Sigmoid colon (tissue), 4 donors: ENCODE measurements around the gene ZNF350.

ENCODE experiments used
- CTCF ChIP-seq, 4 experiments: fragments of 450-650 bp in 3 of 4; fragments of 200-600 bp in 1 of 4; IDR thresholded peaks; one replicate each; pipeline ENCODE4 v1.5.1; 2016 to 2019; ENCODE audit warnings: antibody characterized with exemption in 4 of 4, mild to moderate bottlenecking in 3 of 4, moderate library complexity in 2 of 4
- POLR2A ChIP-seq, 2 donors: fragments of 450-650 bp; IDR thresholded peaks; one replicate each; pipeline ENCODE4 v1.6.1; 2016; ENCODE audit warnings: antibody characterized with exemption in 2 of 2, mild to moderate bottlenecking in 2 of 2, moderate library complexity in 2 of 2
- POLR2AphosphoS5 ChIP-seq, 4 donors: sonication (generic); formaldehyde crosslinking; IDR thresholded peaks; one replicate each; pipeline ENCODE4 v1.6.1; 2017; ENCODE audit warnings: antibody characterized with exemption in 4 of 4

DNA sequence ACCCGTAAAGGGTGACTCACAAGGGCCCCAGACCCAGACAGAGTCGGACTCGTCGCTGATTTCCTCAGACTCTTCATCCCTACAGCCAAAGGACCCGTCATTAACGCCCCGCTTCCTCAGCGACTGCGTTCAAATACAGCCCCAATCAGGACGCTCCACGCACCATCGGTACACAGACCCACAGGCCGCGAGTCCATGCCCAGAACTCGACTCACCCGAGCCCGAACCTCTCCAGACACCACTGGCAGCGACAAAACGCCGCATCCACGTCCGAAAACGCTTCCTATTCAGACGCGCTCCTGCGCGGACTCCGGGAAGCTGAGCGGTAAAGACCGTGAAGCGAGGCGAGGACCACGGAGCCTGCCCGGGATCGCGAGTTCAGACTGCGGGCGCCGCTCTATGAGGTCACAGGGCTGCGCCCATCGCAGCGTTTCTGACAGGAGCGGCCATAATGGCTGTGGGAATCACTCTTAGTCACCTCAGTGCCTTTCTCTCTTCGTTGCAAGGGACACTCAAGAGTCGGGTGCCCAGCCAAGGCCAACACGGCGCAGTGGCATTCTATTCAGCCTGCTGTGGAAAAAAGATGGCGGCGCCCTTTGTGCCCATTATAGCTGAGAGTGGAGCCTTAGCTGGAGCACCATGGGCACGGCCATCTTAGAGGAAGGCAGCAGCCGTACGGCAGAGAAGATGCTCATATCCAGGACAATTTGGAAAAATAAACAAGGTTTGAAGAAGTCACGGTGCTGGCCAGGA lies 41.6 kb upstream of the ZNF350 start, which contains the start of gene ZNF614:
- TF ChIP-seq CTCF (IDR thresholded peaks at IDR 0.05), result no peak
- TF ChIP-seq POLR2A (IDR thresholded peaks at IDR 0.05), result peak; percentile 9 to 59
- TF ChIP-seq POLR2AphosphoS5 (IDR thresholded peaks at IDR 0.05), result peak; percentile 69 to 89 (median 80)
